GM18909 (cell line): ENCODE data around the gene CD7.
"Not testable (repeated sequence)": the region's sequence is repeated elsewhere in the genome, so short reads cannot be mapped to it uniquely, and the experiment has no call there.

Experiments
- ATAC-seq: cut with Tn5 transposase; IDR thresholded peaks from one replicate; pipeline ENCODE4 v1.9.1; 2021; ENCODE audit warnings: mild to moderate bottlenecking; ENCODE audit not compliant: unreplicated experiment, poor library complexity

Gene CD7

GRCh38 chr17:82347994-82348393, 30.6 kb upstream of the CD7 start:
- not testable (repeated sequence) for ATAC-seq

GRCh38 chr17:82346342-82347300, 29.2 kb upstream of the CD7 start:
- ATAC-seq = no peak

- ATAC-seq = no peak
Measured at GRCh38 chr17:82345151-82345976, 28.0 kb upstream of the CD7 start.

- no peak for ATAC-seq
Measured at GRCh38 chr17:82344175-82344907, 26.9 kb upstream of the CD7 start.

- no peak for ATAC-seq
Measured at GRCh38 chr17:82343560-82343959, 26.2 kb upstream of the CD7 start.

GRCh38 chr17:82342361-82343079, 25.1 kb upstream of the CD7 start:
- ATAC-seq = no peak

GRCh38 chr17:82339634-82340580, 22.5 kb upstream of the CD7 start:
- ATAC-seq = no peak

GRCh38 chr17:82338858-82339633, 21.6 kb upstream of the CD7 start:
- no peak for ATAC-seq

- ATAC-seq = no peak
Measured at GRCh38 chr17:82334622-82335394, 17.4 kb upstream of the CD7 start.

- ATAC-seq = no peak
Measured at GRCh38 chr17:82334204-82334621, 16.8 kb upstream of the CD7 start.

- ATAC-seq = no peak
Measured at GRCh38 chr17:82333279-82334171, 16.1 kb upstream of the CD7 start, which contains the start of gene SECTM1. TSS of gene SECTM1 (minus strand) at chr17:82333766. CDS start at chr17:82327240, 6,526 bp downstream.

- ATAC-seq = no peak
Measured at GRCh38 chr17:82332669-82333278, 15.4 kb upstream of the CD7 start.

GRCh38 chr17:82331345-82331939, 14.0 kb upstream of the CD7 start:
- no peak for ATAC-seq

- no peak for ATAC-seq
Measured at GRCh38 chr17:82330322-82331239, 13.2 kb upstream of the CD7 start.
